ENCODE data around the gene ABCA1.
"Not testable (repeated sequence)": the region's sequence is repeated elsewhere in the genome, so short reads cannot be mapped to it uniquely, and the experiment has no call there.

The ABCA1 gene

GRCh38 chr9:104898376-104898775, 29.6 kb downstream of the ABCA1 start:
- not testable (repeated sequence) for H3K9me3 ChIP-seq (ENCODE audit: control insufficient read depth, insufficient read depth, low read length)

GRCh38 chr9:104896131-104896530, 31.8 kb downstream of the ABCA1 start:
- Histone ChIP-seq H3K9me3 (ENCODE audit: control insufficient read depth, insufficient read depth, low read length) (no peaks in the 10 kb centered on the region), H3K36me3 (ENCODE audit: control insufficient read depth, insufficient read depth, low read length) (no peaks in the 10 kb centered on the region), H3K9ac (ENCODE audit: low read depth, low read length) (no peak overlapping the region), H3K4me3 (ENCODE audit: low read depth, low read length) (no peak overlapping the region), H3K4me1 (ENCODE audit: control insufficient read depth, insufficient read depth, low read length) (no peaks in the 10 kb centered on the region), H3K27me3 (ENCODE audit: control insufficient read depth, insufficient read depth, low read length) (no peaks in the 10 kb centered on the region)

More at GRCh38 chr9:104898376-104898775, 29.6 kb downstream of the ABCA1 start:
- H3K9ac ChIP-seq (ENCODE audit: low read depth, low read length); H3K4me3 ChIP-seq (ENCODE audit: low read depth, low read length); H3K36me3 ChIP-seq (ENCODE audit: control insufficient read depth, insufficient read depth, low read length); H3K4me1 ChIP-seq (ENCODE audit: control insufficient read depth, insufficient read depth, low read length); H3K27me3 ChIP-seq (ENCODE audit: control insufficient read depth, insufficient read depth, low read length): not testable (repeated sequence)

GRCh38 chr9:104895572-104895971, 32.4 kb downstream of the ABCA1 start:
- Histone ChIP-seq H3K27me3 (ENCODE audit: control insufficient read depth, insufficient read depth, low read length) (no peaks in the 10 kb centered on the region), H3K36me3 (ENCODE audit: control insufficient read depth, insufficient read depth, low read length) (no peaks in the 10 kb centered on the region), H3K4me1 (ENCODE audit: control insufficient read depth, insufficient read depth, low read length) (no peaks in the 10 kb centered on the region)

GRCh38 chr9:104892701-104893100, 35.3 kb downstream of the ABCA1 start:
- Histone ChIP-seq H3K27me3 (ENCODE audit: control insufficient read depth, insufficient read depth, low read length) (no peaks in the 10 kb centered on the region), H3K9ac (ENCODE audit: low read depth, low read length) (no peak overlapping the region), H3K4me3 (ENCODE audit: low read depth, low read length) (no peak overlapping the region), H3K4me1 (ENCODE audit: control insufficient read depth, insufficient read depth, low read length) (peaks cover 7% of the 10 kb centered on the region), H3K9me3 (ENCODE audit: control insufficient read depth, insufficient read depth, low read length) (no peaks in the 10 kb centered on the region), H3K36me3 (ENCODE audit: control insufficient read depth, insufficient read depth, low read length) (no peaks in the 10 kb centered on the region)

More at GRCh38 chr9:104895572-104895971, 32.4 kb downstream of the ABCA1 start:
- Histone ChIP-seq H3K9ac (ENCODE audit: low read depth, low read length) (no peak overlapping the region), H3K4me3 (ENCODE audit: low read depth, low read length) (no peak overlapping the region), H3K9me3 (ENCODE audit: control insufficient read depth, insufficient read depth, low read length) (no peaks in the 10 kb centered on the region)

- peaks cover 19% of the 10 kb centered on the region for H3K4me1 ChIP-seq (ENCODE audit: control insufficient read depth, insufficient read depth, low read length)
- no peak overlapping the region for H3K4me3 ChIP-seq (ENCODE audit: low read depth, low read length)
- no peak overlapping the region for H3K9ac ChIP-seq (ENCODE audit: low read depth, low read length)
- no peaks in the 10 kb centered on the region for H3K36me3 ChIP-seq (ENCODE audit: control insufficient read depth, insufficient read depth, low read length)
- H3K27me3 ChIP-seq (ENCODE audit: control insufficient read depth, insufficient read depth, low read length) = no peaks in the 10 kb centered on the region
- no peaks in the 10 kb centered on the region for H3K9me3 ChIP-seq (ENCODE audit: control insufficient read depth, insufficient read depth, low read length)
These were observed 37.6 kb downstream of the ABCA1 start for GRCh38 chr9:104890433-104890770.

- Histone ChIP-seq H3K4me3 (ENCODE audit: low read depth, low read length) (no peak overlapping the region), H3K27me3 (ENCODE audit: control insufficient read depth, insufficient read depth, low read length) (no peaks in the 10 kb centered on the region), H3K9me3 (ENCODE audit: control insufficient read depth, insufficient read depth, low read length) (no peaks in the 10 kb centered on the region), H3K36me3 (ENCODE audit: control insufficient read depth, insufficient read depth, low read length) (no peaks in the 10 kb centered on the region), H3K4me1 (ENCODE audit: control insufficient read depth, insufficient read depth, low read length) (peaks cover 28% of the 10 kb centered on the region), H3K9ac (ENCODE audit: low read depth, low read length) (peak overlapping the region; percentile 28)
These were observed 41.9 kb downstream of the ABCA1 start for GRCh38 chr9:104885818-104886709.

- no peaks in the 10 kb centered on the region for H3K27me3 ChIP-seq (ENCODE audit: control insufficient read depth, insufficient read depth, low read length)
- no peak overlapping the region for H3K4me3 ChIP-seq (ENCODE audit: low read depth, low read length)
- H3K36me3 ChIP-seq (ENCODE audit: control insufficient read depth, insufficient read depth, low read length) = no peaks in the 10 kb centered on the region
- no peaks in the 10 kb centered on the region for H3K9me3 ChIP-seq (ENCODE audit: control insufficient read depth, insufficient read depth, low read length)
- H3K4me1 ChIP-seq (ENCODE audit: control insufficient read depth, insufficient read depth, low read length) = peaks cover 21% of the 10 kb centered on the region
- no peak overlapping the region for H3K9ac ChIP-seq (ENCODE audit: low read depth, low read length)
These were observed 44.8 kb downstream of the ABCA1 start for GRCh38 chr9:104883169-104883568.

GRCh38 chr9:104882566-104882965, 45.4 kb downstream of the ABCA1 start:
- H3K9me3 ChIP-seq (ENCODE audit: control insufficient read depth, insufficient read depth, low read length) = no peaks in the 10 kb centered on the region
- no peaks in the 10 kb centered on the region for H3K27me3 ChIP-seq (ENCODE audit: control insufficient read depth, insufficient read depth, low read length)
- H3K4me3 ChIP-seq (ENCODE audit: low read depth, low read length) = no peak overlapping the region
- no peaks in the 10 kb centered on the region for H3K36me3 ChIP-seq (ENCODE audit: control insufficient read depth, insufficient read depth, low read length)
- no peak overlapping the region for H3K9ac ChIP-seq (ENCODE audit: low read depth, low read length)
- peaks cover 21% of the 10 kb centered on the region for H3K4me1 ChIP-seq (ENCODE audit: control insufficient read depth, insufficient read depth, low read length)

- H3K36me3 ChIP-seq (ENCODE audit: control insufficient read depth, insufficient read depth, low read length) = no peaks in the 10 kb centered on the region
- H3K9me3 ChIP-seq (ENCODE audit: control insufficient read depth, insufficient read depth, low read length) = no peaks in the 10 kb centered on the region
- no peak overlapping the region for H3K9ac ChIP-seq (ENCODE audit: low read depth, low read length)
- no peak overlapping the region for H3K4me3 ChIP-seq (ENCODE audit: low read depth, low read length)
- peaks cover 21% of the 10 kb centered on the region for H3K4me1 ChIP-seq (ENCODE audit: control insufficient read depth, insufficient read depth, low read length)
- no peaks in the 10 kb centered on the region for H3K27me3 ChIP-seq (ENCODE audit: control insufficient read depth, insufficient read depth, low read length)
These were observed 45.9 kb downstream of the ABCA1 start for GRCh38 chr9:104882086-104882485.

GRCh38 chr9:104879555-104880309, 48.2 kb downstream of the ABCA1 start:
- Histone ChIP-seq H3K4me3 (ENCODE audit: low read depth, low read length) (no peak overlapping the region), H3K9ac (ENCODE audit: low read depth, low read length) (no peak overlapping the region), H3K4me1 (ENCODE audit: control insufficient read depth, insufficient read depth, low read length) (peaks cover 6% of the 10 kb centered on the region), H3K27me3 (ENCODE audit: control insufficient read depth, insufficient read depth, low read length) (no peaks in the 10 kb centered on the region), H3K36me3 (ENCODE audit: control insufficient read depth, insufficient read depth, low read length) (peaks cover 7% of the 10 kb centered on the region), H3K9me3 (ENCODE audit: control insufficient read depth, insufficient read depth, low read length) (no peaks in the 10 kb centered on the region)

- no peaks in the 10 kb centered on the region for H3K9me3 ChIP-seq (ENCODE audit: control insufficient read depth, insufficient read depth, low read length)
- peaks cover 7% of the 10 kb centered on the region for H3K36me3 ChIP-seq (ENCODE audit: control insufficient read depth, insufficient read depth, low read length)
- no peak overlapping the region for H3K4me3 ChIP-seq (ENCODE audit: low read depth, low read length)
- H3K4me1 ChIP-seq (ENCODE audit: control insufficient read depth, insufficient read depth, low read length) = no peaks in the 10 kb centered on the region
- H3K9ac ChIP-seq (ENCODE audit: low read depth, low read length) = no peak overlapping the region
- H3K27me3 ChIP-seq (ENCODE audit: control insufficient read depth, insufficient read depth, low read length) = no peaks in the 10 kb centered on the region
These were observed 51.4 kb downstream of the ABCA1 start for GRCh38 chr9:104876587-104876986.

GRCh38 chr9:104875897-104876296, 52.1 kb downstream of the ABCA1 start:
- H3K4me3 ChIP-seq (ENCODE audit: low read depth, low read length) = no peak overlapping the region
- H3K36me3 ChIP-seq (ENCODE audit: control insufficient read depth, insufficient read depth, low read length) = peaks cover 7% of the 10 kb centered on the region
- no peaks in the 10 kb centered on the region for H3K27me3 ChIP-seq (ENCODE audit: control insufficient read depth, insufficient read depth, low read length)
- H3K9me3 ChIP-seq (ENCODE audit: control insufficient read depth, insufficient read depth, low read length) = no peaks in the 10 kb centered on the region
- H3K9ac ChIP-seq (ENCODE audit: low read depth, low read length) = no peak overlapping the region
- no peaks in the 10 kb centered on the region for H3K4me1 ChIP-seq (ENCODE audit: control insufficient read depth, insufficient read depth, low read length)

All from iPS-15b (cell line).